Aorta (tissue), 5 donors: ENCODE results near the gene SPPL3. TPM values are rescaled to one million over a fixed set of nuclear protein-coding genes. Genes with fewer than 3 reads are reported as not detected.
"Not testable (repeated sequence)": the region's sequence is repeated elsewhere in the genome, so short reads cannot be mapped to it uniquely, and the experiment has no call there.

Experiments used
- ATAC-seq: fragments of 200-7000 bp; cut with Tn5 transposase; one replicate; pipeline ENCODE4 v1.9.1; 2022; ENCODE audit warnings: moderate library complexity; ENCODE audit not compliant: low FRiP score
- DNase-seq, 2 donors: peaks; one replicate each; pipeline ENCODE4 v3.0.0-alpha.2; 2020
- H3K27ac ChIP-seq, 2 donors: one replicate each; pipeline ENCODE4 v1.5.1; 2013; ENCODE audit warnings: low read length in 2 of 2, mild to moderate bottlenecking in 2 of 2, moderate library complexity in 2 of 2, control low read depth in 1 of 2, inconsistent platforms in 1 of 2, low read depth in 1 of 2
- H3K27me3 ChIP-seq, 2 donors: one replicate each; pipeline ENCODE4 v1.6.1; 2013; ENCODE audit warnings: control low read depth in 1 of 2, low read length in 1 of 2, mild to moderate bottlenecking in 1 of 2, moderate library complexity in 1 of 2; ENCODE audit not compliant: insufficient read depth in 2 of 2, control insufficient read depth in 1 of 2
- H3K36me3 ChIP-seq, 2 donors: one replicate each; pipeline ENCODE4 v1.6.1; 2013; ENCODE audit warnings: control low read depth in 1 of 2, low read length in 1 of 2, mild to moderate bottlenecking in 1 of 2; ENCODE audit not compliant: insufficient read depth in 2 of 2, control insufficient read depth in 1 of 2
- H3K4me1 ChIP-seq, 2 donors: one replicate each; pipeline ENCODE4 v1.6.1; 2013; ENCODE audit warnings: low read length in 2 of 2, control low read depth in 1 of 2, mild to moderate bottlenecking in 1 of 2, moderate library complexity in 1 of 2; ENCODE audit not compliant: insufficient read depth in 2 of 2, control insufficient read depth in 1 of 2
- H3K4me3 ChIP-seq, 2 donors: one replicate each; pipeline ENCODE4 v1.5.1; 2013; ENCODE audit warnings: low read length in 2 of 2, control low read depth in 1 of 2, mild to moderate bottlenecking in 1 of 2
- H3K9me3 ChIP-seq: one replicate; pipeline ENCODE4 v1.6.1; 2013; ENCODE audit warnings: mild to moderate bottlenecking, low read length; ENCODE audit not compliant: control insufficient read depth
- WGBS, 2 donors: extraction: QIAGEN DNeasy Blood & Tissue Kit; methylation state at CpG; one replicate each; pipeline ENCODE4 v1.1.7; 2013; 5-methylcytosine and 5-hydroxymethylcytosine counted together
- intact Hi-C, 2 donors: fragments of 100-400 bp; cut with DNase I; formaldehyde crosslinking; loops; one replicate each; pipeline versions ENCODE4 v1.14.2 to v1.15.0; 2022
- polyA plus RNA-seq, 2 donors: library from polyadenylated mRNA; stranded (reverse); fragments of 200-250 nt; gene quantifications; one replicate each; pipeline ENCODE4 v1.2.3, GENCODE V29; 2013
- total RNA-seq, 2 donors: library from RNA; stranded (reverse); fragmentation: NEBNext Ultra II Directional; extraction: Animal tissue kit (Norgen Biotek cat#: 25700); gene quantifications; one replicate each; pipeline ENCODE4 v1.2.1, GENCODE V29; 2021
- donor health status: healthy with polysubstance abuse.
- donor health status: Bipolar disorder and iron deficiency.
- donor health status: DM: no; HTN: no; CAD: no.
- donor health status: DM: no; HTN: no; CAD: no.
- donor health status: DM: yes; HTN: yes; CAD: no.

Gene SPPL3
- total and polyA plus RNA-seq, 4 donors, result 5.4 to 48.9 (median 27.4) TPM

DNA sequence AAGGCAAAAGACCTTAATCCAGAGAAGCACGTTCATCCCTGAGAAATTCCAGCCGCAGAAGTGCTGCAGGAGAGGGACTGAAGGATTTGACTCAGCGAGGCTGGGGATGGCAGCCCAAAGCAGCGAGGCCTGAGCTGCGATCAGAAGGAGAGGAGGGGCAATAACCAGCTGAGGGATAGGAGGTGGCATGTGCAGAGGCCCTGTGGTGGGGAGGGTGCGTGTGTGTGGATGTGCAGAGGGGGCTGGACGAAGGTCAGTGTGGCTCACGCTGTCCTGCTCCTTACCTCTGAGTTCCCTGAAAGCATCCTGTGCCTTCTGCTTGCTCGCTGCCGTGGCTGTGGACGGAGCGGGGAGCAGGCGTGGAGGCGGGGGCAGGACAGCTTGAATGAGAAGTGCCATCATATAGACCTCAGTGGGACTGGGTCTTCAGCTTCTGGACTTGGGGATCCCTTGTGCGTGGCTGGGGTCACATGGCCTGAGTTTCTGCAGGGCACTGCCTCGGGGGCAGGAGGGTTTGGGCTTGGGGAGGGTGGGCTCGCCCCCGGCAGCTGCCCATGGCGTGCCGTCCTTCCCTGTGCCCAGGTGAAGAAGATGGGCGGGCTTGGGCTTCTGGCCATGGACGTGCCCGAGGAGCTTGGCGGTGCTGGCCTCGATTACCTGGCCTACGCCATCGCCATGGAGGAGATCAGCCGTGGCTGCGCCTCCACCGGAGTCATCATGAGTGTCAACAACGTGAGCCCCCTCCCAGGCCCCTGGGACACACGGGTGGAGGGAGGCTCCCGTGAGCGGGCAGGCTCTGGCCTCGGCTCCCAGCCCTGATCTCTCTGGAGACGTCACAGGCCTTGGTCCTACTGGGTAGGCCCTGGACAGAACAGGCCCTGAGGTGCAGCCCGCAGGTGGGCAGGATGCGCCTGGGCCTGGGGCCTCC lies 167.5 kb downstream of the SPPL3 start:
- H3K27ac ChIP-seq, result no peak overlapping the region
- intact Hi-C loops, result no loop called here
- DNase-seq (peak in 1 of 2 donors; percentile 57), ATAC-seq (peak; percentile 23)
- H3K36me3 ChIP-seq, result no peaks in the 10 kb centered on the region
- no peaks in the 10 kb centered on the region for H3K27me3 ChIP-seq
- no peaks in the 10 kb centered on the region for H3K9me3 ChIP-seq
- H3K4me3 ChIP-seq, result no peak overlapping the region
- WGBS, 2 donors, result 90 to 91% methylated on average over 35 to 38 of the region's 38 CpGs
- H3K4me1 ChIP-seq, result no peaks in the 10 kb centered on the region

DNA sequence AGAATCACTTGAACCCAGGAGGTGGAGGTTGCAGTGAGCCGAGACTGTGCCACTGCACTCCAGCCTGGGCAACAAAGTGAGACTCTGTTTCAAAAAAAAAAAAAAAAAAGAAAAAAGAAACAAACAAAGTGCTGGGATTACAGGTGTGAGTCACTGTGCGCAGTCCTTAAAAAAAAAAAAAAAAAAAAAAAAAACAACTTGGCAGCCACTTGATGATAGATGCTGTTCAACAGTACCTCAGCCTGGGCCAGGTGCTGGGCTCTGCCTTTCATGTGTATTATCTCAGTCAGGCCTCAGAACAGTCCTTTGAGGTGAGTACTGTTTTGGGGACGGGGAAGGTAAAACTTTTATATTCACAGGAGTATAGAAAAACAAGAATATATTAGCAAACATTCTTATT lies 169.0 kb downstream of the SPPL3 start:
- Histone ChIP-seq H3K4me1 (no peaks in the 10 kb centered on the region), H3K27ac (no peak overlapping the region), H3K4me3 (no peak overlapping the region), H3K9me3 (no peaks in the 10 kb centered on the region), H3K36me3 (no peaks in the 10 kb centered on the region), H3K27me3 (no peaks in the 10 kb centered on the region)
- intact Hi-C loops, result no loop called here
- ATAC-seq (no peak), DNase-seq (no peak)
- 96 to 100% methylated on average over 2 to 3 of the region's 3 CpGs for WGBS, 2 donors

DNA sequence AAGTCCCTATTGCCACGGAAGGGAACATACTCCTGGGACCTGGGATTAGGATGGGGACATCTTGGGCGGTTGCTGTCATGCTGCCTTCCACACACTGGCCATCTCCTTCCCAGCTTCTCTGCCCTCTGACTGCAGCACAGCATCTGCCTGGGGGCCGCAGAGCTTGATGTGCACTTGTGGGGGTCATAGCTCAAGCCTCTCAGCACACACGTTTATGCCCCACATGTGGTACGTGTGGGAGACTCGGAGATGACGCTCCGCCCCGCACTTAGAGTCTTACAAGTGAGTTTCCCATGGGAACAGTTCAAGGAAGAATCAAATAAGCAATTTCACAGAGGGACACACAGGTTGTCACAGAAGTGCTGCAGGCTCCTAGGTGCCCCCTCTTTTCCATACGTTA lies 169.9 kb downstream of the SPPL3 start:
- DNase-seq, result peak in 1 of 2 donors; percentile 54
- no peaks in the 10 kb centered on the region for H3K36me3 ChIP-seq
- ATAC-seq, result no peak

DNA sequence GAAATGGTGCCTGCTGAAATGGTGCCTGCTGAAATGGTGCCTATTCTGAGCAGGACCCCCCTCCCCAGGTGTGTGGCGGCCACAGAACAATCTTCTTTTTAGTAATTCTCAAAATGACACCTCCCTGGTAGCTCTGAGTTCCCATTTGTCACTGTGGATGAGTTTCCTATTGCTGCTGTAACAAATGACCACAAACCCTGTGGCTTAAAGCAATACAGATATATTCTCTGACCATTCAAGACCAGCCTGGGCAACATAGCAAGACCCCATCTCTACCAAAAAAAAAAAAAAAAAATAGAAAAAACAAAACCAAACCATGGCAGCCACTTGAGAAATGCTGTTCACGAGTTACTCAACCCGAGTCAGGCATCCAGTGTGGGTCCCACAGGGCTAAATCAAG lies 170.6 kb downstream of the SPPL3 start:
- ATAC-seq, result no peak
- Histone ChIP-seq H3K9me3 (no peaks in the 10 kb centered on the region), H3K36me3 (no peaks in the 10 kb centered on the region), H3K27me3 (no peaks in the 10 kb centered on the region), H3K4me1 (no peaks in the 10 kb centered on the region), H3K27ac (no peak overlapping the region), H3K4me3 (no peak overlapping the region)
- intact Hi-C loops, result no loop called here
- no peak for DNase-seq
- whole genome bisulfite sequencing, 2 donors, result 82 to 84% methylated on average over 3 of the region's 3 CpGs

More for the DNA sequence above, 169.9 kb downstream of the SPPL3 start:
- Histone ChIP-seq H3K27me3 (no peaks in the 10 kb centered on the region), H3K4me3 (no peak overlapping the region), H3K27ac (no peak overlapping the region), H3K9me3 (no peaks in the 10 kb centered on the region), H3K4me1 (no peaks in the 10 kb centered on the region)
- WGBS, 2 donors, result 91 to 94% methylated on average over 10 of the region's 10 CpGs
- intact Hi-C loops, result no loop called here

DNA sequence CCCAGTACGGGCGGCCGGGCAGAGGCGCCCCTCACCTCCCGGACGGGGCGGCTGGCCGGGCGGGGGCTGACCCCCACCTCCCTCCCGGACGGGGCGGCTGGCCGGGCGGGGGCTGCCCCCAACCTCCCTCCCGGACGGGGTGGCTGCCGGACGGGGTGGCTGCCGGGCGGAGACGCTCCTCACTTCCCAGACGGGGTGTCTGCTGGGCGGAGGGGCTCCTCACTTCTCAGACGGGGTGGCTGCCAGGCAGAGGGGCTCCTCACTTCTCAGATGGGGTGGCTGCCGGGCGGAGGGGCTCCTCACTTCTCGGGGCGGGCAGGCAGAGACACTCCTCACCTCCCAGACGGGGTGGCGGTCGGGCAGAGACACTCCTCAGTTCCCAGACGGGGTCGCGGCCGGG lies 172.0 kb downstream of the SPPL3 start:
- H3K27me3 ChIP-seq, ATAC-seq, H3K4me1 ChIP-seq, intact Hi-C loops, H3K27ac ChIP-seq, H3K9me3 ChIP-seq, H3K4me3 ChIP-seq, H3K36me3 ChIP-seq: not testable (repeated sequence)
- WGBS, 2 donors, result 97 to 98% methylated on average over 31 to 35 of the region's 35 CpGs
- peak in 1 of 2 donors; percentile 21 for DNase-seq

DNA sequence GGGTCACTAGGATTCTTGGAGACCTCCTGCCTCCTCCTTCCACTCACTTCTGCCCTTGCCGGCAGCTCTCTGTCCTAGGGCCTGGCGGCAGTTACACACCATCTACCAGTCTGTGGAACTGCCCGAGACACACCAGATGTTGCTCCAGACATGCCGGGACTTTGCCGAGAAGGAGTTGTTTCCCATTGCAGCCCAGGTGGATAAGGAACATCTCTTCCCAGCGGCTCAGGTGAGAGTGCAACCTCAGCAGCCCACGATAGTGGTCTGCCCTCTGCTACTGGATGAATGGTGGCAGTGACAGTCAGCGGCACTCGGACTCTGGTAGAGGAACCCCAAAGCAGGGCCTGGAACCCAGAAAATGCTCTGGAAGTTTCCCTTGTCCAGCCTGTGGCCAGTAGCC lies 177.2 kb downstream of the SPPL3 start:
- H3K36me3 ChIP-seq, result no peaks in the 10 kb centered on the region
- intact Hi-C loops, result loop anchor here (10.0 kb wide), 2 partner anchors 238 to 248 kb away; partner anchors contain the start of gene HNF1A (in 1 of the 2)
- ATAC-seq, result no peak

DNA sequence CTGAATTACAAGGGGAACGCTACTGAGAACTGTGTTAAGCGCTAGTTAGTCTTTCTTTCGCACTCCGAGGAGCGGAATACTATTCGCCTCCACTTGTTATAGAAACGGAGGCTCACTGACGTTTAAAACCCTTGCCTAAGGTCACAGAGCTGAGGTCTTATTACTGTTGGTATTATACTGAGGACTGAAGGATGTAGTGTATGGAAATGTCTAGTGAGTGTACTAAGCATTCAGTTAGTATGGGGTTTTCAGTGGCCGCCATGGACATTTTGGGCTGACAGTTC lies 177.7 kb downstream of the SPPL3 start:
- H3K27ac ChIP-seq, result peak overlapping the region in 1 of 2 donors; percentile 28
- 90 to 91% methylated on average over 9 of the region's 9 CpGs for WGBS, 2 donors
- intact Hi-C loops, result loop anchor here (10.0 kb wide), 2 partner anchors 238 to 248 kb away; partner anchors contain the start of gene HNF1A (in 1 of the 2)
- ATAC-seq (no peak), DNase-seq (peak in 1 of 2 donors; percentile 20)
- no peaks in the 10 kb centered on the region for H3K9me3 ChIP-seq
- H3K4me1 ChIP-seq, result no peaks in the 10 kb centered on the region
- H3K36me3 ChIP-seq, result peaks cover 0 to 3% of the 10 kb centered on the region in 2 donors
- no peaks in the 10 kb centered on the region for H3K27me3 ChIP-seq
- H3K4me3 ChIP-seq, result no peak overlapping the region

More for the DNA sequence above, 177.2 kb downstream of the SPPL3 start:
- H3K4me3 ChIP-seq, result no peak overlapping the region
- DNase-seq, result peak in 1 of 2 donors; percentile 54
- H3K4me1 ChIP-seq, result no peaks in the 10 kb centered on the region
- no peak overlapping the region for H3K27ac ChIP-seq
- no peaks in the 10 kb centered on the region for H3K9me3 ChIP-seq
- WGBS, 2 donors, result 93 to 94% methylated on average over 9 of the region's 9 CpGs
- H3K27me3 ChIP-seq, result no peaks in the 10 kb centered on the region

DNA sequence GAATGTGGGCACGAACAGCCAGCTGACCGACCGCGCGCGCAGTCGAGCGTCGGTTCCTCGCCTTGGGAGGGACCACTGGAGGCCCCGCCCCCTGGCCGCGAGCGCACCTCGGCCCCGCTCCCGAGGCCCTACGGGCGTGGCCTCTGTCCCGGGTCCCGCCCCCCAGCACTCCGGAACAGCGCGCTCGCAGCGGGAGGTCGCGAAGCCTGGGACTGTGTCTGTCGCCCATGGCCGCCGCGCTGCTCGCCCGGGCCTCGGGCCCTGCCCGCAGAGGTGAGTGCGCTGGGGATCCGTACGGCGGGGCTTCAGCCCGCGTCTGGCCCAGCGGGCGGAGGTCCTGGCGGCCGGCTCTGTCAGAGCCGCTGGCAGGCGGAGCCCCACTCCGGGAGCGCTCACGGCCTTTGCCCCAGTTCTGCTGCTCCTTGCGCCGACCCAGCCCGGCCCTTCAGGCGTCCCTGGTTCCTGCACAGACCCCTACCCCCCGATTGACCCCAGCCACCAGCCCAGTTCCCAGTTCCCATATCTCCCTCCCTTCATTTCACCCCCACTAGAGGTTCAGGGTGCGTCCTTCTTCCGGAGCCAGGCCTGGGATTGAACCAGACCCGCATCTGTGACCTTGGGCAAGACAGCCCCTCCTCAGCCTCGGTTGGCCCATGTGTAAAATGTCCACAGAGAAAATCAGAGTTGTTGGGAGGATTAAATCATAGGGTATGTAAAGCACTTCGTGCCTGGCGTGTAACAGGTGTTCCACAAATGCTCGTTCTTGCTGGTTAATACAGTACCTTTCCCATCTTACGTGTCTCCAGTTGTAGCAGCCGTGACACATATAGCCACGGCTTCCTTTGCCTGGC lies 178.3 kb downstream of the SPPL3 start, which contains the start of gene ACADS:
ACADS (plus strand) TSS at position 168 of the 851 bp plus-strand sequence; CDS start at position 228, 60 bp downstream.
- H3K4me1 ChIP-seq, result no peaks in the 10 kb centered on the region
- peak within 1 kb of the TSS in 1 of 2 donors; percentile 28 for H3K27ac ChIP-seq
- no peaks in the 10 kb centered on the region for H3K27me3 ChIP-seq
- H3K36me3 ChIP-seq, result peaks cover 0 to 3% of the 10 kb centered on the region in 2 donors
- intact Hi-C loops, result loop anchor here (10.0 kb wide), 2 partner anchors 239 to 249 kb away; partner anchors contain the start of gene HNF1A (in 1 of the 2)
- H3K4me3 ChIP-seq, result peak within 1 kb of the TSS; percentile 27 to 40
- WGBS, 2 donors, result 9 to 11% methylated on average over 56 to 66 of the region's 66 CpGs
- H3K9me3 ChIP-seq, result no peaks in the 10 kb centered on the region
- ATAC-seq (peak; percentile 100), DNase-seq (peak; percentile 94 to 97)
